ENCODE data around the gene CHTF18. TPM values are rescaled to one million over a fixed set of nuclear protein-coding genes. Genes with fewer than 3 reads are reported as not detected.

The CHTF18 gene
- total and polyA plus RNA-seq, 9 donors: 0.32 to 25.5 (median 18.7) TPM

- Histone ChIP-seq H3K9me3 (peaks cover 0 to 10% of the 10 kb centered on the region in 2 donors), H3K27me3 (peaks cover 5% of the 10 kb centered on the region), H3K27ac (no peak overlapping the region), H3K4me3 (no peak overlapping the region), H3K4me1 (ENCODE audit: insufficient read depth) (no peaks in the 10 kb centered on the region), H3K36me3 (no peaks in the 10 kb centered on the region)
- TF ChIP-seq EP300 (IDR thresholded peaks at IDR 0.05) (no peak), POLR2A (IDR thresholded peaks at IDR 0.05) (no peak)
- TF ChIP-seq, protein P1, sequence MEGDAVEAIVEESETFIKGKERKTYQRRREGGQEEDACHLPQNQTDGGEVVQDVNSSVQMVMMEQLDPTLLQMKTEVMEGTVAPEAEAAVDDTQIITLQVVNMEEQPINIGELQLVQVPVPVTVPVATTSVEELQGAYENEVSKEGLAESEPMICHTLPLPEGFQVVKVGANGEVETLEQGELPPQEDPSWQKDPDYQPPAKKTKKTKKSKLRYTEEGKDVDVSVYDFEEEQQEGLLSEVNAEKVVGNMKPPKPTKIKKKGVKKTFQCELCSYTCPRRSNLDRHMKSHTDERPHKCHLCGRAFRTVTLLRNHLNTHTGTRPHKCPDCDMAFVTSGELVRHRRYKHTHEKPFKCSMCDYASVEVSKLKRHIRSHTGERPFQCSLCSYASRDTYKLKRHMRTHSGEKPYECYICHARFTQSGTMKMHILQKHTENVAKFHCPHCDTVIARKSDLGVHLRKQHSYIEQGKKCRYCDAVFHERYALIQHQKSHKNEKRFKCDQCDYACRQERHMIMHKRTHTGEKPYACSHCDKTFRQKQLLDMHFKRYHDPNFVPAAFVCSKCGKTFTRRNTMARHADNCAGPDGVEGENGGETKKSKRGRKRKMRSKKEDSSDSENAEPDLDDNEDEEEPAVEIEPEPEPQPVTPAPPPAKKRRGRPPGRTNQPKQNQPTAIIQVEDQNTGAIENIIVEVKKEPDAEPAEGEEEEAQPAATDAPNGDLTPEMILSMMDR (IDR thresholded peaks at IDR 0.05): no peak
- WGBS, 3 donors: 75 to 86% (median 85%) methylated on average over 26 to 33 of the region's 33 CpGs
- DNase-seq: no peak
- intact Hi-C loops (cut with DNase I): no loop called here
Measured at GRCh38 chr16:795580-796229, 7.3 kb downstream of the CHTF18 start.

GRCh38 chr16:796296-797119 is 8.1 kb downstream of the CHTF18 start:
- intact Hi-C loops (cut with DNase I): no loop called here
- peaks cover 9% of the 10 kb centered on the region for H3K27me3 ChIP-seq
- H3K4me3 ChIP-seq: no peak overlapping the region

GRCh38 chr16:797120-797420 is 8.7 kb downstream of the CHTF18 start:
- Histone ChIP-seq H3K27ac (no peak overlapping the region), H3K9me3 (peaks cover 0 to 10% of the 10 kb centered on the region in 2 donors), H3K27me3 (peaks cover 9% of the 10 kb centered on the region), H3K4me1 (ENCODE audit: insufficient read depth) (no peaks in the 10 kb centered on the region), H3K4me3 (no peak overlapping the region), H3K36me3 (no peaks in the 10 kb centered on the region)
- WGBS, 3 donors: 99 to 100% (median 100%) methylated on average over 2 of the region's 2 CpGs
- DNase-seq: no peak
- no peak for TF ChIP-seq POLR2A (IDR thresholded peaks at IDR 0.05)
- intact Hi-C loops (cut with DNase I): no loop called here

More at GRCh38 chr16:796296-797119, 8.1 kb downstream of the CHTF18 start:
- WGBS, 3 donors: 94 to 98% (median 95%) methylated on average over 36 to 38 of the region's 38 CpGs
- TF ChIP-seq, protein P1 (IDR thresholded peaks at IDR 0.05): no peak
- TF ChIP-seq EP300 (IDR thresholded peaks at IDR 0.05): no peak
- no peak for TF ChIP-seq POLR2A (IDR thresholded peaks at IDR 0.05)
- Histone ChIP-seq H3K4me1 (ENCODE audit: insufficient read depth) (no peaks in the 10 kb centered on the region), H3K27ac (no peak overlapping the region), H3K36me3 (no peaks in the 10 kb centered on the region), H3K9me3 (peaks cover 0 to 10% of the 10 kb centered on the region in 2 donors)
- DNase-seq: no peak

DNA sequence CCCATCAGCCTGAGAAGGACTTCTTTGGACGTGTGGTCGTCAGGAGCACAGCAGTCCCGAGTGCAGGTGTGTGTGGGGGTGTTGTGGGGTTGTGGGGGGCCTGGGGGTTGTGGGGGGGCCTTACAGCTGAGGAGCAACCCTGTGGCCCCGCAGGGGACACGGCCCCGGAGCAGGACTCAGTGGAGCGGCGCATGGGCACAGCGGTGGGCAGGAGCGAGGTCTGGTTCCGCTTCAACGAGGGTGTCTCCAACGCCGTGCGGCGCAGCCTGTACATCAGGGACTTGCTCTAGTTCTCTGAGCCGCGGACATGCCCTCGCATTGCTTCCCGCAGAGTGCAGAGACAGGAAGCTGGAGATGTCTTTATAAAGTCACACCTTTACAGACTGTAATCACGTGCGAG is 9.3 kb downstream of the CHTF18 start:
- H3K4me1 ChIP-seq (ENCODE audit: insufficient read depth): no peaks in the 10 kb centered on the region
- WGBS, 3 donors: 96 to 97% (median 96%) methylated on average over 22 of the region's 22 CpGs
- H3K9me3 ChIP-seq: peaks cover 0 to 10% of the 10 kb centered on the region in 2 donors
- H3K4me3 ChIP-seq: no peak overlapping the region
- no peak overlapping the region for H3K27ac ChIP-seq
- no peak for TF ChIP-seq EP300 (IDR thresholded peaks at IDR 0.05)
- no peak for TF ChIP-seq POLR2A (IDR thresholded peaks at IDR 0.05)
- TF ChIP-seq, protein P1 (IDR thresholded peaks at IDR 0.05): no peak
- H3K27me3 ChIP-seq: peaks cover 9% of the 10 kb centered on the region
- intact Hi-C loops (cut with DNase I): no loop called here
- H3K36me3 ChIP-seq: no peaks in the 10 kb centered on the region
- no peak for DNase-seq

DNA sequence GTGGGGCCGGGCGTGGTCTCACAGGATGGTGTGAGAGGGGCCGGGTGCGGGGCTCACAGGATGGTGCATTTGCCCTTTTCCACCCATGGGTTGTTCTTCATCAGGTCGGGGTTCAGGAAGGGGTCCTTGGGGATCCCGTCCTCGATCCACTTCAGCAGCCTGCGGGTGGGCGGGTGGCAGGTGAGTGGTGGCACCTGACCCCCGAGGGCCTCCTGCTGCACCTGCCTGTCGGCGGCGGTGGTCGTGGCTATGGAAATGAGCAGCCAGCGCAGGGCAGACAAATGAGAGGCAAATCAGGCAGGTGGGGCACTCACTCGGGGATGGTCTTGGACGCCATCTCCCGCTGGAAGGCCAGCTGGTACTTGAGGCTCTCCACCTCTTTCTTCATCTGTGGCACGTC is 10.2 kb downstream of the CHTF18 start:
- peaks cover 0 to 10% of the 10 kb centered on the region in 2 donors for H3K9me3 ChIP-seq
- no peaks in the 10 kb centered on the region for H3K36me3 ChIP-seq
- intact Hi-C loops (cut with DNase I): no loop called here
- H3K27me3 ChIP-seq: peaks cover 9% of the 10 kb centered on the region
- H3K4me3 ChIP-seq: no peak overlapping the region
- no peaks in the 10 kb centered on the region for H3K4me1 ChIP-seq (ENCODE audit: insufficient read depth)
- TF ChIP-seq, protein P1 (IDR thresholded peaks at IDR 0.05): no peak
- TF ChIP-seq EP300 (IDR thresholded peaks at IDR 0.05) (no peak), POLR2A (IDR thresholded peaks at IDR 0.05) (no peak)
- DNase-seq: no peak
- H3K27ac ChIP-seq: no peak overlapping the region
- 71 to 83% (median 77%) methylated on average over 16 to 19 of the region's 19 CpGs for WGBS, 3 donors
